Activated T-cell treated with anti-CD3 and anti-CD28 coated beads for 48 hours (primary cell): ENCODE data around the gene APOA4.

Source experiments
- DNase-seq: peaks from one replicate; pipeline ENCODE4 v3.0.0-alpha.2; 2020; ENCODE audit warnings: low read depth

Gene APOA4

GRCh38 chr11:116830184-116830912, 7.2 kb upstream of the APOA4 start:
- no peak for DNase-seq

- no peak for DNase-seq
These were observed 6.5 kb upstream of the APOA4 start, which contains the start of gene APOC3 for GRCh38 chr11:116829525-116830183. Gene APOC3, plus strand, starts transcription at chr11:116829907. Its CDS starts 676 bp downstream, at chr11:116830583.

GRCh38 chr11:116828632-116829524, 5.8 kb upstream of the APOA4 start:
- no peak for DNase-seq

- DNase-seq, result no peak
These were observed 4.4 kb upstream of the APOA4 start for GRCh38 chr11:116827461-116827860.

- DNase-seq, result no peak
These were observed 3.8 kb upstream of the APOA4 start for GRCh38 chr11:116826751-116827431.

- DNase-seq, result no peak
These were observed 3.0 kb upstream of the APOA4 start for GRCh38 chr11:116825854-116826750.

- no peak for DNase-seq
These were observed 2.3 kb upstream of the APOA4 start for GRCh38 chr11:116825434-116825833.

GRCh38 chr11:116822575-116822974, 529 bp downstream of the APOA4 start:
- no peak for DNase-seq

GRCh38 chr11:116821050-116821918, 1.8 kb downstream of the APOA4 start:
- no peak for DNase-seq

- DNase-seq, result no peak
These were observed 4.1 kb downstream of the APOA4 start for GRCh38 chr11:116819049-116819448.

GRCh38 chr11:116814502-116814901, 8.6 kb downstream of the APOA4 start:
- DNase-seq, result no peak

- DNase-seq, result no peak
These were observed 9.2 kb downstream of the APOA4 start for GRCh38 chr11:116813781-116814471.

GRCh38 chr11:116813170-116813569, 9.9 kb downstream of the APOA4 start:
- no peak for DNase-seq

- no peak for DNase-seq
These were observed 11.0 kb downstream of the APOA4 start for GRCh38 chr11:116812109-116812508.

- DNase-seq, result no peak
These were observed 11.9 kb downstream of the APOA4 start for GRCh38 chr11:116811194-116811593.

GRCh38 chr11:116808262-116809175, 14.6 kb downstream of the APOA4 start:
- DNase-seq, result no peak

- no peak for DNase-seq
These were observed 15.4 kb downstream of the APOA4 start for GRCh38 chr11:116807601-116808261.

- DNase-seq, result no peak
These were observed 19.1 kb downstream of the APOA4 start for GRCh38 chr11:116804001-116804400.
